ENCODE measurements around the gene CORO2A. TPM values are rescaled to one million over a fixed set of nuclear protein-coding genes. Genes with fewer than 3 reads are reported as not detected.

The CORO2A gene
- total RNA-seq, 6 experiments from 2014 or later, result 0.84 to 2.4 (median 1.1) TPM

DNA sequence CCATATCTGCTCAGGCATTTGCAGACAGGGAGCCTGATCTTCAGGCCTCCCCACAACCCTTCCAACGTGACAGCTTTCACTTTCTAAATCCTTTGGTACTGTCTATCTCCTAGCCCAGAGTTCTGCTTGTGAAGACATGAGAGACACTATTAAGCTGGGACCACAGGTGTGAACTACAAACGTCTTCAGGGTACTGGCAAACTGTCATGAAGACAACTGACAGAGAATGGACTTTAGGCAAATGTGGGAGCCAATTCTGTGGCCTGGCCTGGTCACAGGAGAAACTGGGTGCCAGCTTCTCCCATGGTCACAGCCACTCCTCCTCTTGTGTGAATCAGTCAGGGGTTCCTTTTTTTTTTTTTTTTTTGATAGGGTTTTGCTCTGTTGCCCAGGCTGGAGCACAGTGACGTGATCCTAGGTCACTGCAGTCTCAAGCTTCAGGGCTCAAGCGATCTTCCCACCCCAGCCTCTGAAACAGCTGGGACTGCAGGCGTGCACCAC lies 83.9 kb downstream of the CORO2A start:
- H3K9me3 Mint-ChIP-seq, result no peaks in the 10 kb centered on the region
- H3K4me1 Mint-ChIP-seq (ENCODE audit: low read depth), result no peaks in the 10 kb centered on the region
- TF ChIP-seq CTCF (IDR thresholded peaks at IDR 0.05), result no peak
- DNase-seq, result no peak
- peaks cover 43% of the 10 kb centered on the region for H3K36me3 Mint-ChIP-seq (ENCODE audit: low read depth)
- no peaks in the 10 kb centered on the region for H3K27me3 Mint-ChIP-seq (ENCODE audit: insufficient read depth)
- no peak overlapping the region for H3K4me3 Mint-ChIP-seq
- no peak overlapping the region for H3K27ac Mint-ChIP-seq

- TF ChIP-seq CTCF (IDR thresholded peaks at IDR 0.05), result no peak
- Mint-ChIP-seq H3K27ac (no peak overlapping the region), H3K27me3 (ENCODE audit: insufficient read depth) (no peaks in the 10 kb centered on the region), H3K4me3 (no peak overlapping the region), H3K36me3 (ENCODE audit: low read depth) (peaks cover 43% of the 10 kb centered on the region), H3K4me1 (ENCODE audit: low read depth) (no peaks in the 10 kb centered on the region), H3K9me3 (no peaks in the 10 kb centered on the region)
- DNase-seq, result no peak
These were observed 84.5 kb downstream of the CORO2A start for GRCh38 chr9:98107926-98108325.

DNA sequence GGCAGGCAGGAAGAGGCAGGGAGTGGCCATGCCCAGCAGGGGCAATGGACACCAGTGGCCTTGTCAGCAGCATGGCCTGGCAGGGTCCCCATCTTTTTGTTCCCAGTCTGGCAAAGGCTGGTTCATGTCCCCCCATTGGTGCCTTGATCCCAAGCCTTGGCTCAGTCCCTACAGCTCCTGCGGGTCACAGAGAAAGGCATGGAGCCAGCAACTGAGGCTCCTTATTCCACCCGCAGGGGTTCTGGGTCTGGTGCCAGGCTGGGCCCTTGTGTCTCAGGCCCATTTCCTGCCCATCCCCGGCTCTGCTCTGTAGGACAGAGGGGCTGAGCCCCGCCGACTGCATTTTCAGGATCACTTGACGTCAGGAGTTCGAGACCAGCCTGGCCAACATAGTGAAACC lies 87.4 kb downstream of the CORO2A start:
- Mint-ChIP-seq H3K27ac (no peak overlapping the region), H3K4me1 (ENCODE audit: low read depth) (no peaks in the 10 kb centered on the region), H3K36me3 (ENCODE audit: low read depth) (peaks cover 29% of the 10 kb centered on the region), H3K4me3 (no peak overlapping the region), H3K9me3 (no peaks in the 10 kb centered on the region), H3K27me3 (ENCODE audit: insufficient read depth) (no peaks in the 10 kb centered on the region)
- DNase-seq, result no peak
- no peak for TF ChIP-seq CTCF (IDR thresholded peaks at IDR 0.05)

- H3K4me1 Mint-ChIP-seq (ENCODE audit: low read depth), result no peaks in the 10 kb centered on the region
- peaks cover 24% of the 10 kb centered on the region for H3K36me3 Mint-ChIP-seq (ENCODE audit: low read depth)
- DNase-seq, result no peak
- H3K9me3 Mint-ChIP-seq, result no peaks in the 10 kb centered on the region
- H3K27me3 Mint-ChIP-seq (ENCODE audit: insufficient read depth), result no peaks in the 10 kb centered on the region
- TF ChIP-seq CTCF (IDR thresholded peaks at IDR 0.05), result no peak
- H3K4me3 Mint-ChIP-seq, result no peak overlapping the region
- H3K27ac Mint-ChIP-seq, result no peak overlapping the region
These were observed 88.0 kb downstream of the CORO2A start for GRCh38 chr9:98104445-98104881.

- no peak for TF ChIP-seq CTCF (IDR thresholded peaks at IDR 0.05)
- peaks cover 9% of the 10 kb centered on the region for H3K36me3 Mint-ChIP-seq (ENCODE audit: low read depth)
- H3K27ac Mint-ChIP-seq, result no peak overlapping the region
- no peak for DNase-seq
- peaks cover 1% of the 10 kb centered on the region; the same call in 1 of the 2 replicates for H3K27me3 Mint-ChIP-seq (ENCODE audit: insufficient read depth)
- no peaks in the 10 kb centered on the region for H3K9me3 Mint-ChIP-seq
- H3K4me3 Mint-ChIP-seq, result no peak overlapping the region
- no peaks in the 10 kb centered on the region for H3K4me1 Mint-ChIP-seq (ENCODE audit: low read depth)
These were observed 90.6 kb downstream of the CORO2A start for GRCh38 chr9:98101868-98102273.

DNA sequence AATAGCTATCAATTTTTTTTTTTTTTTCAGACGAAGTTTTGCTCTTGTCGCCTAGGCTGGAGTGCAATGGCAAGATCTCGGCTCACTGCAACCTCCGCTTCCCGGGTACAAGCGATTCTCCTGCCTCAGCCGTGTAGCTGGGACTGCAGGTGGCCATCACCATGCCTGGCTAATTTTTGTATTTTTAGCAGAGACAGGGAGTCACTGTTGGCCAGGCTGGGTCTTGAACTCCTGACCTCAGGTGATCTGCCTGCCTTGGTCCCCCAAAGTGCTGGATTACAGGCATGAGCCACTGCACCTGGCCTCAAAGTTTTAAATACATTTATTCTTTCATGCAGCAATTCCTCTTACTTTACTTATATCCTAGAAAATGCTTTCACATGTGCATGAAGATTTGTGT lies 91.0 kb downstream of the CORO2A start:
- H3K36me3 Mint-ChIP-seq (ENCODE audit: low read depth), result peaks cover 4% of the 10 kb centered on the region
- no peak for DNase-seq
- TF ChIP-seq CTCF (IDR thresholded peaks at IDR 0.05), result no peak
- H3K9me3 Mint-ChIP-seq, result no peaks in the 10 kb centered on the region
- no peak overlapping the region for H3K27ac Mint-ChIP-seq
- peaks cover 1% of the 10 kb centered on the region; the same call in 1 of the 2 replicates for H3K27me3 Mint-ChIP-seq (ENCODE audit: insufficient read depth)
- no peak overlapping the region for H3K4me3 Mint-ChIP-seq
- H3K4me1 Mint-ChIP-seq (ENCODE audit: low read depth), result no peaks in the 10 kb centered on the region

Data from HFFc6 (cell line).